D721Med (cell line): ENCODE measurements around the gene HDAC8.
"Not testable (repeated sequence)": the region's sequence is repeated elsewhere in the genome, so short reads cannot be mapped to it uniquely, and the experiment has no call there.

Experiments
- DNase-seq: peaks from one replicate; pipeline ENCODE4 v3.0.0; 2011; ENCODE audit warnings: low spot score; ENCODE audit not compliant: insufficient read length
- FAIRE-seq: peaks from 2 replicates; lab custom pipeline; 2011; peaks lifted over from hg19 to GRCh38; lab: Jason Lieb, UNC
- TF ChIP-seq, protein P1 (sequence below): IDR thresholded peaks from 2 replicates; pipeline ENCODE4 v1.5.1; 2012; ENCODE audit warnings: mild to moderate bottlenecking, control low read depth; ENCODE audit not compliant: insufficient read depth; ENCODE audit errors: missing control alignments

The HDAC8 gene

DNA sequence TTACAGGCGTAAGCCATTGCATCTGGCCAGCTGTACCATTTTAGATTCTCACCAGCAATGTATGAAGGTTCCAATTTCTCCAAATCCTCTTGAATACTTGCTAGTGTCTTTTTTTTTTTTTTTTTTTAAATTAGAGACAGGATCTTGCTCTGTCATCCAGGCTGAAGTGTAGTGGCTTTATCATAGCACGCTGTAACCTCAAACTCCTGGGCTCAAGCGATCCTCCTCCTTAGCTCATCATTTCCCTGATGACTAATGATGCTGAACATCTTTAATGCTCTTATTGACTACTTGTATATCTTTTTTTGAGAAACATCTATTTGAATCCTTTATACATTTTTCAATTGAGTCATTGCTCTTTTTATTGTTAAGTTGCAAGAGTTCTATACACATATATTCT is 40.3 kb downstream of the HDAC8 start:
- TF ChIP-seq, protein P1, sequence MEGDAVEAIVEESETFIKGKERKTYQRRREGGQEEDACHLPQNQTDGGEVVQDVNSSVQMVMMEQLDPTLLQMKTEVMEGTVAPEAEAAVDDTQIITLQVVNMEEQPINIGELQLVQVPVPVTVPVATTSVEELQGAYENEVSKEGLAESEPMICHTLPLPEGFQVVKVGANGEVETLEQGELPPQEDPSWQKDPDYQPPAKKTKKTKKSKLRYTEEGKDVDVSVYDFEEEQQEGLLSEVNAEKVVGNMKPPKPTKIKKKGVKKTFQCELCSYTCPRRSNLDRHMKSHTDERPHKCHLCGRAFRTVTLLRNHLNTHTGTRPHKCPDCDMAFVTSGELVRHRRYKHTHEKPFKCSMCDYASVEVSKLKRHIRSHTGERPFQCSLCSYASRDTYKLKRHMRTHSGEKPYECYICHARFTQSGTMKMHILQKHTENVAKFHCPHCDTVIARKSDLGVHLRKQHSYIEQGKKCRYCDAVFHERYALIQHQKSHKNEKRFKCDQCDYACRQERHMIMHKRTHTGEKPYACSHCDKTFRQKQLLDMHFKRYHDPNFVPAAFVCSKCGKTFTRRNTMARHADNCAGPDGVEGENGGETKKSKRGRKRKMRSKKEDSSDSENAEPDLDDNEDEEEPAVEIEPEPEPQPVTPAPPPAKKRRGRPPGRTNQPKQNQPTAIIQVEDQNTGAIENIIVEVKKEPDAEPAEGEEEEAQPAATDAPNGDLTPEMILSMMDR = no peak
- DNase-seq (no peak), FAIRE-seq (no peak)

DNA sequence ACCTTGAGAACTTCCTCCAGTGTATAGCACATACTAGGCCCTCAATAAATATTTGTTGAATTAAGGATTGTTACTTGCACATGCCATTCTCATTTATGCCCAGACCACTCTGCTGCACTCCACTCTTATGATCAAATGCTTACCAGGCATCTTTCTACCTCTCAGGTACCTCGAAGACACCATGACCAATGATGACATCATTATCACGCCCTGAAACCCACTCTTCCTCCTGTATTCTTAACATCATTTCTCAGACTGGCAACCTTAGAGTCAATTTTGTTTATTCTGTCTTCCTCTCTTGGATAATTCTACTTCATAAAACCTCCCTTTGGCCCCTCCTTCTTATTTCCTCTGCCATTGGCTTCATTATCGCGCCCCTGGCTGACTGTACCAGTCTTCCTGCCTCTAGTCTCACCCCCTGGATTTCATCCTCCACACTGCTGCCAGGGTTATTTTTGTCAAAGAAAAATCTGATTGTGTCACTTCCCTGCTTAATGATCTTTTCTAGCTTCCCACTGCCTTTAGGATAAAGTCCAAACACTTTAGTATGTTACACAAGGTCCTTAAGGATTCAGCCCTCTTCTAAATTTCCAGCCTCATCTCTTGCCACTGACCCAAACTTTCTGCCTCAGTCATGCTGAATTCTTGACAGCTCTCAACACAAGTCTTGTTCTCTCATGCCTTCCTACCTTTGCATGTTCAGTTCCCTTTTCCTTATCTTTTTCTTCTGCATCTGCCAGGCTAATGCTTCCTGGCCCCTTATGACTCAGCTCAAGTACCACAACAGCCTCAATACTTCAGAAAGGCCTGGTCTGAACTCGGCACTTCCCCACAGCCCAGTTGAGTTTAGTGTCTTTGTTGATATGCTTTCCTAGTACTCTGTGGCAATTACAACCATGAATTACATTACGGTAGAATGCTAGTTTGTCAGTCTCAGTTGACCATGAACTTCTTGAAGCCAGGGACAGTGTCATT is 45.8 kb downstream of the HDAC8 start:
- no peak for DNase-seq
- TF ChIP-seq, protein P1 = no peak
- no peak for FAIRE-seq

DNA sequence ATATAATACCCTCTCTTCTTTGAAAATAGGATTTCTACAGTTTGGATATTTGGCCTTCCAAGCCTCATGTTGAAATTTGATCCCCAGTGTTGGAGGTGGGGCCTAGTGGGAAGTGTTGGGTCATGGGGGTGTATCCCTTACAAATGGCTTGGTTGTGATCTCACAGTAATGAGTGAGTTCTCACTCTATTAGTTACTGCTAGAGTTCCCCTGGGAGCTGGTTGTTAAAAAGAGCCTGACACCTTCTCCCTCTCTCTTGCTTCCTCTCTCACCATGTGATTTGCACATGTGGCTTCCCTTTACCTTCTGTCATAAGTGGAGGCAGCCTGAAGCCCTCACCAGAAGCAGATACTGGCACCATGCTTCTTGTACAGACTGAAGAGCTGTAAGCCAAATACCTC is 73.9 kb downstream of the HDAC8 start:
- no peak for FAIRE-seq
- no peak for DNase-seq

DNA sequence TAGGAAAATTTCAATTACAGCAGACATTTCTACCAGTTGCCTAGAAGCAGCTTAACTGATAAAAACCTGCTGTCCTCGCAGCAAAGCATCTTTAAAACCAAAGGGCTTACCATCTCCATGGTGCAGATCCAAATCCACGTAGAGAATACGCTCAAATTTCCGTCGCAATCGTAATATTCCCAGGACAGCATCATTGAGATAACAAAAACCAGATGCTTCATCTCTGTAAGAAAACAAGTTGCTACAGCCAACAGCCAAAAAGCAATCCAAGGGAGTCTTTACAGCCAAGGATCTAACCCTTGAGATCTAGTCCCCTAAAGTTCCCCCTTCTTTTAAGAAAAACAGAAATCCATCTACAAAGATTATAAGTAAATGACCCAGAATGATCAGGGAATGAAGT is 77.6 kb downstream of the HDAC8 start:
- TF ChIP-seq, protein P1 = no peak
- no peak for FAIRE-seq

More for the DNA sequence above, 73.9 kb downstream of the HDAC8 start:
- TF ChIP-seq, protein P1 = no peak

GRCh38 chrX:72492499-72492898 is 80.1 kb downstream of the HDAC8 start:
- FAIRE-seq = no peak
- no peak for DNase-seq
- TF ChIP-seq, protein P1 = no peak

More for the DNA sequence above, 77.6 kb downstream of the HDAC8 start:
- no peak for DNase-seq

GRCh38 chrX:72490221-72490620 is 82.4 kb downstream of the HDAC8 start:
- not testable (repeated sequence) for DNase-seq, FAIRE-seq

DNA sequence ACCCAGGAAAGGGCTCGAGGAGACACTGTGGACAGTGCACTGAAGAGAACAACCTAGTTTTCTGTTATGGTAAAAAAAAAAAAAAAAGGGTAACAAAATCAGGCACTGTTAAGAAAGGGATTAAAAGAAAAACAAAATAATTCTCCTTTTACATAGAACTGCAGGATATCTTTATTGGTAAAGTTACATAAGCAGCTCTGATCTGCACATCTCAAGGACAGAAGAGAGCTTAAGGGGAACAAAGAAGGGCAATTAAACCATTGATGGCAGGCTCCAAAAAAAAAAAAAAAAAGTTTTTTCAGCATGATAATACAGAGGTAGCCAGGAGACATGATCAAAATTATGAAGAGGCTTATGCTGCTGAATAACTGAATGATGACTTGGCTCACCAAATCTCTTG is 85.0 kb downstream of the HDAC8 start:
- DNase-seq = no peak
- FAIRE-seq = no peak
- TF ChIP-seq, protein P1 = no peak
